ENCODE results near the gene GRID1.

Gene GRID1

GRCh38 chr10:86288695-86289576 is 77.7 kb downstream of the GRID1 start:
- DNase-seq = no peak

DNA sequence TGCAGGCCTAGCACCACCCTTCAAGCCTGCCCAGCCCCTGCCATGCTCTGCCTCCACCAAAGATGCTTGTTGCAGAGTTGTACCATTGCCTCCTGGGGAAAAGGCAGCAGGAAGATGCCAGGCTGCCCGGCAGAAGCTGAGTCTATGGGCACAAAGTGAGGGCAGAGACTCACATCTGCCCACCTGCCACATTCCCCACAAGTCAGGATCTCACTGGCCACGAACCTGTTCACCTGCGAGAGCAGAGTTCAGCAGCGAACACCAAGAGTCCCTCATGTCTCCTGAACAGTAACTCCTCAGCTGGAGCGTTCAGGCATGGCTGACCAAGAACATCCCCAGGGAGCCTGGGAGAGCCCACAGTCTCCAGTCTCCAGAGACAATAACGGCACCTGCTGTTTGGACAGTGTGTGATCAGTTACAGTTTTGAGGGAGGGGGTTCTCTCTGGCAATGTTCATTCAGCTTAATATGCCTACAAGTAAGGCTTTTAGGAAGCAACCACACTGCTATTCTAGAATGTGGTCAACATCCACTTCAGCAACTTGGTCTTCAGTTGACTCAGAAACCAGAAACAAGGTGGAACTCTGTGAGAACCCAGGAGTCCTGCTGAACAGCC is 78.5 kb downstream of the GRID1 start:
- DNase-seq = no peak

DNA sequence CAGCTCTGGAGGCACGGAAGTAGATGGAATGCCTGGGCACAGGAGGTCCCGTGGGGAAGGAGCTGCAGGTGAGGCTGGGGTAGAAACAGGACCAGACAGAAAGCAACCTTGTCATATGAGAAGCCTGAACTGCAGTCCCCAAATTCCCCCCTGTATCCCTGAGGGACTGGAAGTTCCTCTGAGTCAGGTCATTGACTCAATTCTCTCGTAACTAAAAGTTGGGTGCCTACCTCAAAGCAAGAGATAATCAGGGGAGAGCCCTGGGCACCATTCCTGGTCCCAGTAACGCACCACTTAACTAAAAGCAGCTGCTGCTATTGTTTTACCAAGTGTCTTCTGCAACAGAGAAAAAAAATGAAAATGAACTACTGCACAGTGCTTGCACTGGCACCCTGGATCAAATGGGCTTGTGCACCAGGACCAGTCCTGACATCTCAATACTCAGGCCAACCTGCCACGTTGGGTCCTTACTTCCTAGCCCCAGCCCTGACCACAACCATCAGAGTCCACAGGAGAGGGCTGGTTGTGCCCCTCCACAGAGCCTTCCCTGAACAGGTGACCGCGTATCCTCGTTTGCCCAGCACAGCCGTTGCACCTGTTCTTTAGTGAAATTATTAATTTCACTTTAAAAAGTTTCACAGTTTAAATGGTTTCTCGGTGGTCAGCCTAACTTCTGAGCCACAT is 79.3 kb downstream of the GRID1 start:
- DNase-seq = no peak

- DNase-seq = no peak
Measured at GRCh38 chr10:86286236-86287109, 80.1 kb downstream of the GRID1 start.

- no peak for DNase-seq
Measured at GRCh38 chr10:86285136-86285790, 81.3 kb downstream of the GRID1 start.

GRCh38 chr10:86284355-86285105 is 82.1 kb downstream of the GRID1 start:
- no peak for DNase-seq

- no peak for DNase-seq
Measured at GRCh38 chr10:86283466-86284287, 82.9 kb downstream of the GRID1 start.

GRCh38 chr10:86282664-86283465 is 83.7 kb downstream of the GRID1 start:
- no peak for DNase-seq

- DNase-seq = no peak
Measured at GRCh38 chr10:86281396-86281795, 85.2 kb downstream of the GRID1 start.

DNA sequence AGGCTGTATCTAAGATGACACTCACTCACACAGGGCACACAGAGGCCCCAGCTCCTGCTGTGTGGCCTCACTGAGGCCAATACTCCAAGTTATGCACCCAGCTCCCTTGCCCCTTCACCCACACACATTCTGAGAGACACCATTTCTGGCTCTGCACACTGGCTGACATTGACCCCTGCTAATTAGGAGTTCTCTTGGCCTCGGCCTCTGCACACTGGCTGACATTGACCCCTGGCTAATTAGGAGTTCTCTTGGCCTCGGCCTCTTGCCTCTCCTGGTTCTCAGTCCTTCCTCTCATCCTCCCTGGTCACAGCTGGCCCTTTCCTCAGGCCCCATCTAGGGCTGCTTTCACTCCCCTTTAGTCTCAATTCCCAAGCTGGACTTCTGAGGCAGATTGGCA is 97.3 kb downstream of the GRID1 start:
- DNase-seq = no peak

DNA sequence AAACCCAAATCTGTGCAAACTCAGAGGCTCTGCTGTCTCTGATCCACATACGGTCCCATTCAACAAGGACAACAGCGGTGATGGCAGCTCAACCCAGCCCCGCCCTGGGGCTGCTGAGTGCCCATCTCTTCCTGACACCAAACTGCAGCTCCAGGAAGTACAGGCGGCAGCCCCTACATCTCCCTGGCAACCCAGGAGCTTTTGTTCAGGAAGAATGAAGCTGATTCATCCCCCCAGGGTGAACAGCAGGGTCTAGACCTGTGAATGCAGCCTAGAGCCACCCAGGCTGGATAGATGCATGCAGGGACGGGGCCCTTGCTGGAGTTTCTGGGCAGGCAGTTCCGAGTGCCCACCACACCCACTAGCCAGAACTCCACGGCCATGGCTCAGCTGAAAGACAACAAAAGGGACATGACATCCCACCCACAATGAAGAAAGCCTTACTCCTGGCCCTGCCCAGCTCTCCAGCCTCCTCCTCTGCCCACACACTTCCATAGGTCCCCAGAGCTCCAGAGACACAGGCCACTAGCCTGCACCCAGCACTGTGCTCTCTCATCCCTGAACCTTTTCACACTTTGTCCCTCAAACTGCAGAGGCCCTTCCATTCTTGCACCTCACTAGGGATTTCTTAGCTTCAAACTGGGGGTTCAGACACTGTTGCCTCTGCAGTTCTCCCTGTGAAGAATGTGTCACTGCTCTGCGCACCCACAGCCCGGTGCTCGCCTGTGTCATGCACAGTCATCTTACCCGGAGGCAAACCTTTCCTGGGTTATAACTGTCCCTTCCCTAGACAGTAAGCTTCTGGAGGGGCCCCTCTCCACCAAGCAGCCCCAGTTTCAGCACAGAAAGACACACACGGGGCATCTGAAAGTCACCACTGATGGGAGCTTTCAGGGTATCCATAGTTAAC is 99.1 kb downstream of the GRID1 start:
- DNase-seq = no peak

DNA sequence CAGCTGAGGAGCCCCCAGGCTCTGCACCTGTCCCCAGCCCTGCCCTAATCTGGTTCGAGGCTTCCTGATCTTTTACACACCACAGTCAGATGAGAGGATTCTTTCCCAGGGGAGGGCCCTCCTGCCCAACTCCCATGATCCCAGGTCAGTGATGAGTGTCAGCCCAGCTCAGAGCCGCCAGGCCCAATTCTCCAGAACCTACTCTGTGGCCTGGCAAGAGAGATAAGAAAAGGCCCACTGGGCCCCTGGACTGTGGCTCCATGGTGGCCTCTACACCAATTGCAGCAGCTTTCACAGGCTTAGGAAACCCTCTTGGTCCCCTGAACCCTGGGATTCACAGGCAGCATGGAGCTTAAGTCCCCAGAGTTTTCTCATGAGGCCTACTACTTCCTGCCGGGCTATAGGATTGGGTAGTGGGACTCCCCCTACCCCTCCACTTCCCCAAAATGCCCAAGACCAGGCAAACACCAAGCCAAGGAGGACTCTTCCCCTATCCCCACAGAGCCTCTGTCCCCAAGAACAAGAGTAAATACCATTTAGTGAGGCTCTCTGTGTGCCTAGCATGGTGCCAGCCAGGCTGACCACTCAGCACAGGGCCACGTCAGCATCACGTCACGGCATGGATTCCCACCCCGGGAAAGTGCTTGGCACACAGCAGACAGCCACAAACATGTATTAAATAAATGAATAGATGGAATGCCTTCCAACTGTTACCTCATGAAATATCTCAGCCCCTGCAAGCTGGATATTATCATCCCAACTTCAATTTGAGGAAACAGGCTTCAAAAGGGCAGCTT is 100.0 kb downstream of the GRID1 start:
- no peak for DNase-seq

DNA sequence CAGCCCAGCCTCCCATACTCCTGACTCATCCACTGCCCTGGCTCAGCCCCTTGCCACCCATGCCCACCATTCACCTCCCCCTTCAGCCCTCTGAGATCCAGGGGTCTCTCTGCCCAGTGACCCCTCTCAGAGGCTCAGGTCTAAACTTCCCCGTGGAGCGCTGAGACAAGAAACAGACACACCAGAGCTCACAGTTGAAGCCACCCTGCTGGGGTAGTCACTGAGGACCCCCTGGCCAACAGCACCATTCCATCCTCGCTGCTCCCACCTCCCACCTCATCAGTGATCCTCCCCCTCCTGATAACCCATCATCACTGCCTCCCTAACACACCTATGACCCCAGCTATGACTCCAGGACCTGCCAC is 100.7 kb downstream of the GRID1 start:
- no peak for DNase-seq

- DNase-seq = no peak
Measured at GRCh38 chr10:86265236-86265894, 101.2 kb downstream of the GRID1 start.

- DNase-seq = no peak
Measured at GRCh38 chr10:86264481-86265231, 101.9 kb downstream of the GRID1 start.

DNA sequence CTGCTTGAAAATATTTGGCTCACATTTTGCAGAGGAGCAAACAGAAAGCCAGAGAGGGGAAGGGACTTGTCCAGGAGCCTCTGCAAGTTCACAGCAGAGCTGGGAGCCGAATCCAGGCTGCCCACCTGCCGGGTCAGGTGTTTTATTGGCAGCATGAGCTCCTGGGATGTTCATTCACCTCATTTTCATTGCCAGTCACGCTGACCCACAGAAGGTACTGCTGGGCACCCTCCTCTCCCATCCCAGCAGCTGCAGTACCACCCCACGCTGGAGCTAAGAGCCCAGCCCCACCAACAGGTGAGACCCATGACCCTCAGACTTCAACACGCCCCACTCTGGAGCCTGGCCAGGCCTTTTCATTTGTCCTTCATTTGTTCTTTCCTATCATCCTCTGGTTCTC is 102.7 kb downstream of the GRID1 start:
- DNase-seq = no peak

- DNase-seq = no peak
Measured at GRCh38 chr10:86263209-86263608, 103.4 kb downstream of the GRID1 start.
